Subcutaneous adipose tissue (tissue), 4 donors: ENCODE data around the gene PFKFB3. TPM values are rescaled to one million over a fixed set of nuclear protein-coding genes. Genes with fewer than 3 reads are reported as not detected.

Experiments used
- total RNA-seq, 4 donors: library from RNA; depleted of rRNA; stranded (reverse); fragments of >200 nt; gene quantifications; one replicate each; pipeline ENCODE4 v1.1.0, GENCODE V29; 2016
- TF ChIP-seq, protein P1 (sequence below): fragments of 450-650 bp; IDR thresholded peaks from one replicate; pipeline ENCODE4 v1.5.1; 2016; ENCODE audit warnings: low read depth, mild to moderate bottlenecking, control low read depth, antibody characterized with exemption, moderate library complexity

The PFKFB3 gene
- total RNA-seq, 4 donors from 2014 or later = 383 to 1,460 (median 500) TPM

DNA sequence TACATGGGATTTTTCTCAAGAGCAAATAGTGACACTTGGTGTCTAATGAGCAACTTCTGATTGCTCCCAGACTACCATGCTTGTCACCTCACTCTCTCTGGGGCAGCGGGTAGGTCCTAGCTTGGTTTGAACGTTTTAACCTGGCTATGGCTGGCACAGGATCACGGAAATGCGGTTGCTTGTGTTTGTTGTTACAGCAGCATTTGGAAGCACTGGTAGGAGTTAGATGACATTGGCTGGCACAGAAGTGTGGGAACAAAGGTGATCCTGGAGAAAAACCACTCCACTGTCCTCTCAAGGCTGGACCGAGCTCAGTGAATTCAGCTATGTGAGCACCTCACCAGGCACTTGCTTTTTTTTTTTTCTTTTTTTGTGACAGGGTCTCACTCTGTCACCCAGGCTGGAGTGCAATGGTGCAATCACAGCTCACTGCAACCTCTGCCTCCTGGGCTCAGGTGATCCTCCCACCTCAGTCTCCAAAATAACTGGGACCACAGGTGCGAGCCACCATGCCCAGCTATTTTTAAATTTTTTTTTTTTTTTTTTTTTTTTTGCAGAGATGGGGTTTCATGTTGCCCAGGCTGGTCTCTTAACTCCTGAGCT is 3.5 kb upstream of the PFKFB3 start:
- TF ChIP-seq, protein P1, sequence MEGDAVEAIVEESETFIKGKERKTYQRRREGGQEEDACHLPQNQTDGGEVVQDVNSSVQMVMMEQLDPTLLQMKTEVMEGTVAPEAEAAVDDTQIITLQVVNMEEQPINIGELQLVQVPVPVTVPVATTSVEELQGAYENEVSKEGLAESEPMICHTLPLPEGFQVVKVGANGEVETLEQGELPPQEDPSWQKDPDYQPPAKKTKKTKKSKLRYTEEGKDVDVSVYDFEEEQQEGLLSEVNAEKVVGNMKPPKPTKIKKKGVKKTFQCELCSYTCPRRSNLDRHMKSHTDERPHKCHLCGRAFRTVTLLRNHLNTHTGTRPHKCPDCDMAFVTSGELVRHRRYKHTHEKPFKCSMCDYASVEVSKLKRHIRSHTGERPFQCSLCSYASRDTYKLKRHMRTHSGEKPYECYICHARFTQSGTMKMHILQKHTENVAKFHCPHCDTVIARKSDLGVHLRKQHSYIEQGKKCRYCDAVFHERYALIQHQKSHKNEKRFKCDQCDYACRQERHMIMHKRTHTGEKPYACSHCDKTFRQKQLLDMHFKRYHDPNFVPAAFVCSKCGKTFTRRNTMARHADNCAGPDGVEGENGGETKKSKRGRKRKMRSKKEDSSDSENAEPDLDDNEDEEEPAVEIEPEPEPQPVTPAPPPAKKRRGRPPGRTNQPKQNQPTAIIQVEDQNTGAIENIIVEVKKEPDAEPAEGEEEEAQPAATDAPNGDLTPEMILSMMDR = no peak

DNA sequence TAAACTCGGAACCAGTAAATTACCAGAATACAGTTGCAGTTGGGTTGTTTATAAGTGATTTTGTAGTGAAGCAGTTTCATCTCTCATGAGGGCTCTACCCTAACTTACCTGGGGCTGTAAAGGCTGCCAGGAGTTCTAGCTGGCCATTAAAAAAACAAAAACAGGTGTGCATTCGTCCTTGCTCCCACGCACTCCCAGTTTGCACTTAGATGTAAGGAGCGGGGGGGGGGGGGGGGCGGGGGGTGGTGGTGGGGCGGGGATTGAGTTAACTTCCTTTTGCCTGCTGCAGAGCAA is 2.3 kb upstream of the PFKFB3 start:
- TF ChIP-seq, protein P1 = no peak

DNA sequence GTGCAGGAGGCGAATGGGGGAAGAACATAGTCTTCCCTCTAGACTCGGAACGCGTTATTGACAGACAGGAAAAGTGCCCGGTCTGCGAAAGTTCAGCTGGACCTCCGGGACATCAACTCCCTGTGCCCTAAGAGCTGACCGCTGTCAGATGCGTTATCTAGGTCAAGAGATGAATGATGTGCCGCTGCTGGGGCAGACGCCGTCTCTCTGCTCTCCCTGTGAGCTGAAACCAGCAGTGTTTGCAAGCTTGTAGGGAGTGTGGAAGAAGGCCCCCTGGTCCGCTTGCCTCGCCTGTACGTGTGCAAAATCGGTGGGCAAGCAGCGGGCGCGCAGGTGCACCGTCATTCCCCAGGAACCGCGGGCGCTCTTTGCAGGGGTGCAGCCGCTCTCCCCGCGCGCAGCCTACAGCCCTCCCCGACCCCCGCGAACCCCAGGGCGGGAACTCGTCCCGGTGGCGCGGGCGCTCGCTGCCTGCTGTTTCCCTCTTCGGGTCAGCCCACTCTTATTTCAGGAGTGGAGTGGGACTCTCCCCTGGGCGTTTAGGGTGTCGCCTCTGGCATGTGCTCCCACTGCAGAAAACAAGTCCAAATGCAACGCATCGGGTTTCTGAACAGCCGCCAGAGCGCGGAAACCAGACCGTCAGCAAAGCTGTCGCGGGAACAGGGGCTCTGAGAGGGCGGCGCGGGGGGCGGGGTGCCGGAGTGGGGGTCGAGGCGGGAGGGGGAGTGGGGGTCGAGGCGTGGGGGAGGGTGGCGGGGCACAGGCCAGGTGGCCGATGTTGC is 1.8 kb upstream of the PFKFB3 start:
- TF ChIP-seq, protein P1 = no peak

DNA sequence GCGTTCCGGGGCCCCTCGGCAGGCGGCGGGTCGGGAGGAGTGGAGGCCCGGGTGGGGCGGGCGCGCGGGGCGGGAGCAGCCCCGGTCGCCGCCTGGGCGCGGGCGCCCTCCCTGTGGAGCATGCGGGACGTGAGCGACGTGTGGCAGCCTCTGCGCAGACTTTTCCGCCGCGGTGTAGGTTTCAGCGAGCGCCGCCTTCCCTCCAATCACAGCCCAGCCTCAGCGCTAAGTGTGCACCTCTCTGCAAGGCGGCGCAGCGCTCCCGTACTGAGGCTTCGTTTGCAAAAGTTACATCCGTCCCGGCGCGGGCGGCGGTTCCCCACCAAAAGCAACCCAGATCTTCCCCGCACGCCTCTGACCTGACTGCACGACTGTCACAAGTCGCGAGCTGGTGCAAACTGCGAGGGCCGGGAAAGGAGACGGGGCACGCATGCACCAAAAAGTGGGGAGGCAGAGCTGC is 1.2 kb upstream of the PFKFB3 start:
- TF ChIP-seq, protein P1 = no peak

DNA sequence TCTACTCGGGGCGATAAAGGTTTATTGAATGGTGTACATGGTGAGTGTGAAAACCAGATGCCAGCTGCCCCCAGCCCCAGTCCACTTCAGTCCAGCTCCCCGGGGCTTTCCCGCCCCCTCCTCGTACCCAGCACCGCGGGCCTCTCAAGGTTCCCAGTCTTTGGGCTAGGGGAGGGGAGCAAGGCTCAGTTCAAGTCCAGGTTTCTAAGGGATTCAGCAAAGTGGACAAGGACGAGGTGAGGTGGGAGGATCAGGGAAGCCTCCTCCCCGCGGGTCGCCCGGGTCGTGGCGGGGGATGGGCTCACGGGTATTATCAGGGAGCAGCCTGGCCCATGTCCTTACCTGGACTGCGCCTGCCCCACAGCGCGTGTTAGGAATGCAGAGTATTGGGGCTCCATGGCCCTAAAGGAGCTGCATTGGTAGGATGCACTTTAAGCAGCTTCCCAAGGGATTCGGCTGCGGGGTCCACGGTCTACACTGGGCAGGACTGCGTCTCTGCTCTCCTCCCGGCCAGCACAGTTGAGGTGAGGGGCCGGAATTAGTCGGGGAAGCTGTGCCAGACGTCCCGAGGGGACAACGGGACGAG is 541 bp upstream of the PFKFB3 start:
- TF ChIP-seq, protein P1 = no peak

DNA sequence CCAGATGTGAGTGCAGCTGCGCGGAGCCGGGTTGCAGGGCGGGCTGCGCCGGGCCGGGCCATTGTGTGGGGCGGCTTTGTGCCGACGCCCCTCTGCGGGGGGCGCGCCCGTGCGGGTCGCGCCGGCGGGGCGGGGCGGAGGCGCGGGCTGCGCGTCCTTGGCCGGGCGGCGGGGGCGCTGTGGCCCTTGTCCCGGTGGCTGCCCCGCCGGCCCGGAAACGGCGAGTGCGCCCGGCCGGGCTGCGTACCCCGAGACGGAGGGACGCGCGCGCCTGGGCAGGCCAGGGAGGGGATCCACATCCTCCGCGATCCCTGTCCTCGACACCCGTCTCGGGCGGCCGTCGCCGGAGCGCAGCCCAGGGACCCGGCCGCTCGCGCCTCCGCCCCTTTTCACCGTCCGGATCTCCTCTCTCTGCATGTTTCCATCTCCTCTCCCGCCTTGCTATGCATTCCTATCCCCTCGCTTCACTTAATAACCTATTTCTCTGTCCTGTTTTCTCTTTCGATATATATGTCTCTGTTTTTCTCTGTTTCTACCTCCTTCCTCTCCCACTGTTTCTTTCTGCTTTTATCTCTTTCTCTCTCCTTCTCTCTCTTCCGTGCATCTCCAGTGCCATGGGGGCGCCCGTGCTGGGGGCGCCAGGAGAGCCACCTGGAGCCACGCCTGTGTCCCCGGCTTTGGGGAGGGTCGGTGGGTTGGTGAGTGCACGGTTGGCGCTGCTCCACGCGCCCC is 765 bp downstream of the PFKFB3 start:
- TF ChIP-seq, protein P1 = no peak

DNA sequence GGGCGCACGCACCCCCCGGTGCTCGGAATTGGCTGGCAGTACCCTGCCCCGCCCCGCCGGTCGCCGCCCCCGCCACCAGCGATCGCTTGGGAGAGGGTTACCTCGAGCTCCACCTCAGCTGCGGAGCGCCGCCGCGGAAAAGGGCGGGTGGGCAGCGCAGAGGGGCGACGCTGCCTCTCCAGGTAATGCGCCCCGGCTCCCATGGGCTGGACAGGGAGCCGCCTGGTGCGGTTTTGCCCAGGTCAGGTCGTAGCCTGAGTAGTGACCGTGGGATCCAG is 1.3 kb downstream of the PFKFB3 start:
- TF ChIP-seq, protein P1 = no peak
